ELF-1 (cell line): ENCODE data around the gene SH3TC1.

Experiments
- DNase-seq: peaks from one replicate; pipeline ENCODE4 v3.0.0-alpha.2; 2016; ENCODE audit warnings: low read depth, low spot score

SH3TC1 gene

GRCh38 chr4:8214136-8214535 lies 15.0 kb downstream of the SH3TC1 start:
- DNase-seq = no peak

GRCh38 chr4:8215001-8215427 lies 15.9 kb downstream of the SH3TC1 start:
- peak; percentile 56 for DNase-seq

- no peak for DNase-seq
Observed at GRCh38 chr4:8215641-8216442, 16.8 kb downstream of the SH3TC1 start.

GRCh38 chr4:8216443-8217245 lies 17.6 kb downstream of the SH3TC1 start:
- DNase-seq = no peak

GRCh38 chr4:8217246-8217511 lies 18.1 kb downstream of the SH3TC1 start:
- no peak for DNase-seq

- DNase-seq = no peak
Observed at GRCh38 chr4:8217871-8218270, 18.8 kb downstream of the SH3TC1 start.

GRCh38 chr4:8218371-8219031 lies 19.4 kb downstream of the SH3TC1 start:
- no peak for DNase-seq

- DNase-seq = no peak
Observed at GRCh38 chr4:8219236-8219635, 20.1 kb downstream of the SH3TC1 start.

GRCh38 chr4:8220661-8221450 lies 21.8 kb downstream of the SH3TC1 start:
- DNase-seq = no peak

- no peak for DNase-seq
Observed at GRCh38 chr4:8221476-8221875, 22.4 kb downstream of the SH3TC1 start.

GRCh38 chr4:8221985-8222384 lies 22.9 kb downstream of the SH3TC1 start:
- no peak for DNase-seq

GRCh38 chr4:8222609-8223388 lies 23.7 kb downstream of the SH3TC1 start:
- no peak for DNase-seq

- no peak for DNase-seq
Observed at GRCh38 chr4:8224267-8224974, 25.3 kb downstream of the SH3TC1 start.

GRCh38 chr4:8224975-8225625 lies 26.0 kb downstream of the SH3TC1 start:
- no peak for DNase-seq

GRCh38 chr4:8225706-8226443 lies 26.8 kb downstream of the SH3TC1 start:
- peak; percentile 51 for DNase-seq

GRCh38 chr4:8227201-8227770 lies 28.2 kb downstream of the SH3TC1 start:
- no peak for DNase-seq

GRCh38 chr4:8227771-8228318 lies 28.8 kb downstream of the SH3TC1 start:
- no peak for DNase-seq
